Measurements from ENCODE around the gene LAPTM5.
A peak's percentile ranks its signal among the peaks of the same experiment; 100 is the strongest.

The LAPTM5 gene

DNA sequence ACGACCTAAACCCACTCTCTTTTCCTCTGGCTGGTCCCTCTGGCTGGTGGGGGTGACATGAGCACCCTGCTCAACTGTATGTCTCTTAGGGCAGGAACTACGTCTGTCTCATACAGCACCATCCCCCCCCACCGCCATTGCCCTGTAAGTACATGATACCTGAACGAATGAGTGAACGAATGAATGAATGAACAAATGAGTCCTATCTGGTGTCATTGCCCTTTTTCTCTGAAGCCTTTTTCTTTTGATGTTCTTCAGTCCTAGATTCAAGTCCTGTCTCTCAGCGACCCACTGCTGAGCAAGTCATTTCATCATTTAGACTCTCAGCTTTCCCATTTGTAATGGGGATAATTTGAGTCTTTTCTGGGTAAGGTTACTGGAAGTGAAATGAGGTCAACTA is 45.0 kb downstream of the LAPTM5 start:
- no peak for DNase-seq

DNA sequence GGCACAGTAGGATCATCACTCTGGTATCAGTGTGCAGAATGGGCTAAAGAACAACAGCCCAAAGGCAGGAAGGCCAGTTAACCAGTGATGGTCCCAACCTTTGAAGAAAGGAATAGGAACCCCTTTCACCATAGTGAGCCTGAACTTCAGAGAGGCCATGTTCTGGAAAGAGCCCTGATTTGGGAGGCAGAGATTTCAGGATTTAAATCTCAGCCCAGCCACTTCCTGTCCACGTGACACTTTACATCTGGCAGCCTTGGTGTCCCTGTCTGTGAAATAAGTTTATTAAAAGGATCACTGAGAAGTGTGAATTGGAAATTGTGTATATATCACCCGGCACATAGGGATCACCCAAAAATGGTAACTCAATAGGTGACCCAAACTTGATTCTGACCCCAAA is 47.2 kb downstream of the LAPTM5 start:
- DNase-seq, result no peak

DNA sequence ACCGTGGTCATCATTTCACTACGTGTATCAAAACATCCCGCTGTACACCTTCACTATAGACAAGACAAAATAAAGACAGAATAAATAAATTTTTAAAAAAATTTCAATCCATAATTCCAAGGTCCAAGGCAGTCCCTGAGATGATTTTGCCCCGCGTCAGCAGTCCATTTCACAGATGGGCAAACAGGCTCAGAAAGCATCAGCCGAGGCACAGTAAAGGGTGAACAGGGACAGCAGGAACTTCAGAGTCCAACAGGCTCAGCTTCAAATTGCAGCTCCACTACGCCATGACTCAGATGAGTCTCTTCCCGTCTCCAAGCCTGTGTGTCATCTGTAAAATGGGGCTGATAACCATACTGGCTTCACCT is 49.2 kb downstream of the LAPTM5 start:
- DNase-seq, result no peak

DNA sequence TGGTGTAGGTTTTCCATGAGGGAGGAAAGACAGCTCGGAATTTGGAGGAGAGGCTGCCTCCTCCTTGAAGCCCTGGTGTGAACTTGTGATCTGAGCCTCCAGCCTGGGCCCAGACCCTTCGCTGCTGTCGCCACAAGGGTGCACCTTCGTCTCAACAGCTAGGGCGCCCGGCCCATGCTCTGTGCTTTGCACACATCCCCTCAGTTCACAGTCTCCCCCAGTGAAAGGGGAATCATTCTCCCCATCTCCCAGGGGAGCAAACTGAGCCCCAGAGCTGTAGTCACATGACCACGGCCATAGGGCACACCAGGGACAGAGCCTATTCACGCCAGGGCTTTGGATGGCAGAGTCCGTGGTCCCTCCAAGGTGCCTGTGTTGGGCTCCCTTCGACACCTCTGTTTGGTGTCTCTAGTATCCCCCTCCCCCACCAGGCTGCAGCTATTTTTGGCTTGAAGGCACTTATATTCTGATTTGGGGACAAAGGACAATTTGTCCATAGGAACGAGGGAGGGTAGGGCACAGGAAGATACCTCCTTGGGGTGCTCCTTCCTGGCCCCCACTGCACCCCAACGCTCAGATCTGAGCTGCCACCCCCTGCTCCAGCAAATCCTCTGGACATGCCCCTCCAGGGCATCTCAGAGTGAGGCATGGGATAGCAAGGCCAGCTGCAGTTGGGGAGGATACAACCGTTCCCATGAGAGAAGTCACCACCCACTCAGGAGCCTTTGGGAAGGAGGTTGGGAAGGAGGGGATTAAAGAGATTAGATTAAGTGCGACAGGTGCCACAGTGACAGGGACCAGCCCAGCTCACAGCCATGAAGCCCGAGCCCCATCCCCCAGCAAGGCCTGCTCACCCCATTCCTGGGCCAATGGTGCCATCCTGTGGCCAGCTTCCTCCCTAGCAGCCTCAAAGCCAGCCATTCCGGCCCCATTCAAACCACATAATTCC is 49.9 kb downstream of the LAPTM5 start:
- DNase-seq, result peak; percentile 39

DNA sequence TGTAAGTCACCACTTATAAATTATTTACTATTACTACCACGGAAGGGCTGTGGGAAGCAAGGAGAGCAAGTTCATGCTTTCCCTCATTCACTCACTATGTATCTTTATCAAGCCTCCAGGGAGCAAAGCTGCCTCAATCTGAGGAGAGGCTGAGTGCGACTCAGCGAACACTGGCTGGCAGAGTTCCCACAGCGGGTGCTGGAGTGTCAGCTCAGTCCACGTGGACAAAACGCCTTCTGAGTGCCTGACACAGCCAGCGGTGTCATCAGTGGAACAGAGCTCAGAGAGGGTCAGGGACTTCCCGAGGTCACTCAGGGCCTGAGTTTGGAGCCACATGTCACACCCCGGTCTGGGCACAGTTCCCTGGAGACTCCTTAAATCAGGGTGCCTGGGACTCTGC is 51.0 kb downstream of the LAPTM5 start:
- DNase-seq, result no peak

DNA sequence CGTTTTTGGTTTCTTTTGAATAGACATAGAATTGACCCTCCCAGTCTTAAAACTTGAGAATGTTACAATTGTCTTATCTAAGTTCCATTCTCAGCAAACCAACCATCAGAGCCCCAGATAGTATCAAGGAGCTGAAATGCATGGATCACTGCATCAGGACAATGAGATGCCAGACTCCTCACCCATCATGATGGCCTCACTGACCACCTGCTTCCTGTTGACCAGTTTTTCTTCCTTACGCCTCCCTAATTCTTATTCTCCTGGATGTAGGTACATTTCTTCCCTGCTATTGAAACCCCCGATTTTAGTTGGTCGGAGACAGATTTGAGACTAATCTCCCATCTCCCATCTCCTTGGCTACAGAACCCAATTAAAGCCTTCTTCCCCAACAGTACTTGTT is 51.9 kb downstream of the LAPTM5 start:
- no peak for DNase-seq

DNA sequence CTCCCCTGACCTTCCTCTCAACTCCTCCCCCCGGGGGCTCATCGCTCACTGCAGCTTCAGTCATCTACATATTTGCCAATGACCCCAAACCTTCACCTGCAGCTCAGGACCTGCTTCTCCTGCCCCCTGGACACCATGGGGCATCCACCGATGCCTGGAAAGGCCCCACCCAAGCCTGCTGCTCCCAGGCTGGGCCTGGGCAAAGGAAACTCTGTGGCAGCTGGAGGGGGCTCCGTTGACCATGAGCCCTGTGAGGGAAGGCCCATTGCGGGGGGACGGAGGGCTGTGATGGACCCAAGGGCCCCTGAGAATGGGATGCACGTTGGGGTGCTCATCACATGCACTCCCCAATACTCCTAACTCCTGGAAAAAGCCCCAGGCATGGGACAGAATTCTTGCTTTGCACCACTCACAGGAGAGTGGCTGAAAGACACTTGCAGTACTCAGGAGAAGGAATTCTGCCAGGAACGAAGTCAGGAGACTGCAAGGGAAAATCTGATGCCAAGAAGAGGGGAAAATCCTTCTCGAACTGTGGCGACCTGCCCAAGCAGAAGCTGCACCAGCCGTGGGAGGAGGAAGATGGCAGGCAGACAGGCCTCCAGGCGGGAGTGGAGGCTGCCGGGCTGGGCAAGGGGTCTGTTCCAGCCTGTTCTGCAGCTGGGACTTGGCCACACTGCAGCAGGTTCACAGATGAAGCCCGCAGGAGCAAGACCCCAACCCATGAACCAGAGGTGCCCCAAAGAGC is 52.6 kb downstream of the LAPTM5 start:
- no peak for DNase-seq

DNA sequence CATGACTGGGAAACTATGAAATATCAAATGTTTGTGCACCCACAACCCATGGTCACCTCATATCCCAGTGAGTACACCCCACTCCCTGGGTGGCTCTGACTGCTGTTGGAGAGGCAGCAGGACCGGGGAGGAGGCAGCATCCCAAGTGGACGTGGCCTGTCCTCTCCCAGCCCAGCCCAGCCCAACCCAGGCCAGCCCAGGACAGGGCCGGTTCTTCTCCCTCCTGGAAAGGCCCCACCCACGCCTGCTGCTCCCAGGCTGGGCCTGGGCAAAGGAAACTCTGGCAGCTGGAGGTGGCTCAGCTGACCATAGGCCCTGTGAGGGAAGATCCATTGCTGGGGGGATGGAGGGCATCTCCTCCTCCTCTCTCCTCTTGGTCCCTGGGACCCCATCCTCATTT is 53.3 kb downstream of the LAPTM5 start:
- DNase-seq, result no peak

DNA sequence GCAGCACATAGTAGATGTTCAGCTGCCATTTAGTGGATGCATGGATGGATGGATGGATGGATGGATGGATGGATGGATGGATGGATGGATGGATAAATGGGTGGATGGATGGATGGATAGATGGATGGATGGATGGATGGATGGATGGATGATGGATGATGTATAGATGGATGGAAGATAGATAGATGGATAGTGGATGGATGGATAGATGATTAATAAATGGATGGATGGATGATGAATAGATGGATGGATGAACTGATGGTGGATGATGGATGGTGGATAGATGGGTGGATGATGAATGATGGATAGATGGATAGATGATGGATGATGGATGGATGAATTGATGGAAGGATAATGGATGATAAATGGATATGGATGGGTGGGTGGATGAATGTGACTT is 54.8 kb downstream of the LAPTM5 start:
- no peak for DNase-seq

DNA sequence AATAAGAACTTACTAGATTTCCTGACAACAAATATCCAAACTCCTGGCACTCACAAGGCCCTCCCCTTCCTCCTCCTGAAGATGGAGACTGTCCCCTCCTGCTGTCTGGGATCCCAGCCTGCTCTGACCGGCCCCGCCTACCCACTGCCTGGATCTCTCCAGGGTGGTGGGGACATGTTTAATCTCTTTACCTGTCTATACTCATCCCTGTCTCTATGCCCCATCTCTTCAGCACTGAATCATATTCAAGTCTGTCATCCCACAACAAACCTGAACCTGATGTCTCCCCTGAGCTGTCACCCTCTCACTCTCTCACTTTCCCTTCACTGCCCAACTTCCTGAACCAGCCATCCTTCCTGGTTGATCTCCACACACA is 56.3 kb downstream of the LAPTM5 start:
- no peak for DNase-seq

DNA sequence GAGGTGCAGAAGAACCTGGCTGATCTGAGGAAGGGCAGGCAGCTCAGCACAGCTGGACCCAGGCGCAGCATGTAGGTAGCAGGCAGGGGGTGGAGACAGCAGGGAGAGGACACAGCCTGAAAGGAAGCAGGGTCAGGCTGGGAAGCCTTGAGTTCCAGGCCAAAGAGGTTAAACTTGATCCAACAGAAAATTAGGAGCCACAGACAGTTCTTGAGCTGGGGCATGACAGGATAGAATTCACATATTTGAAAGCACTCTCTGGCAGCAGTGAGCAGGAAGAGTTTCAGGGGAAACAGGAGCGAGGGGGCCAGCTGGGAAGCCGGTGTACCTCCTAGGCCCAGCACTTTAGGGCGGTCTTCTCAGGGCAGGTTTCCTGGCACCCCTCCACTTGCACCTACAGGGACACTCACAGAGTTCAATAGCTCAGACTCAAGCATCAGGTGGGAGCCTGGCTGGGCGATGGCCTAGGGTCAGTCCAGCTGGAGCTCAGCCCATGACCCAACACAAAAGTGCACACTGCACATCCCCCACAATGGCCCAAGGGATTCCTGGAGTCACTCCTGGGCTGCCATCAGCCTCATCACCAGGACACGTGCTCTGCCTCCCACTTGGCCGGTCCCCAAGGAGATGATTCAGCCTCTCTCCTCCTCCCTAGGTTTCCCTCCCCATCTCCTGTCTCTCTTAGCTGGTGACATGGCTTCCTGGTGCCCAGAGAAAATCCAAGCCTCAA is 56.9 kb downstream of the LAPTM5 start:
- no peak for DNase-seq

DNA sequence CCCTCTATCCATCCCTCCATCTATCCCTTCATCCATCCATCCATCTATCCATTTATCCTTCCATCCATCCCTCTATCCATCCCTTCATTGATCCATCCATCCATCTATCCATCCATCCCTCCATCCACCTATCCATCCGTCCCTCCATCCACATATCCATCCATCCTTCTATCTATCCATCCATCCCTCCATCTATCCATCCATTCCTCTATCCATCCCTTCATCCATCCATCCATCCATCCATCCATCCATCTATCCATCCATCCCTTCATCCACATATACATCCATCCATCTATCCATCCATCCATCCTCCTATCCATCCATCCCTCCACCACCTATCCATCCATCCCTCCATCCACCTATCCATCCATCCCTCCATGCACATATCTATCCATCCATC is 57.8 kb downstream of the LAPTM5 start:
- DNase-seq, result no peak

DNA sequence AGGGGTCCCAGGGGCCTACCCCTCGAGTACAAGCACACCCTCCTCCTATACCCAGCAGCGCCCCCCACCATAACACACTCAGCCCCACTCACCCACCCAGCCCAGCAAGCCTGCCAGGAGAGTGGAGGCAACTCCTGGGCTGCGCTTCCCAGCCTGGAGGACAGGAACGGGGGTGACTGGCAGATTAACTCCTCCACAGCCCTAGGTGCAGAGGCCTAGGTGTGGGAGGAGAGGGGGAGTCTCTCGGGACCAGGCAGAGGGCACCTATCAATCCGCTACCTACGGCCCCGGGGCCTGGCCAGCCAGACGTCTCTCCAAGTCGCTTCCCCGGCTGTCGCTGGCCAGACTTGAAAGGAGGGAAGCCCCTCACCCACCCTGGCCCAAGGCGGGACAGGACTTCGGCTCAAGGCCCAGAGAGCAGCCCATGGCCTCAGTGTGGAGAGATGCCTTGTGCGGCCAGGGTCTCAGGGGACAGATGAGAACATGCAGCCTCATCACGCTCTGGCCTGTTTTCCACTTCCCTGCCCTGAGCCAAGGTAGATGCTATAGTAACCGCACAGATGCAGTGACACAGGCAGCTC is 59.1 kb downstream of the LAPTM5 start:
- no peak for DNase-seq

DNA sequence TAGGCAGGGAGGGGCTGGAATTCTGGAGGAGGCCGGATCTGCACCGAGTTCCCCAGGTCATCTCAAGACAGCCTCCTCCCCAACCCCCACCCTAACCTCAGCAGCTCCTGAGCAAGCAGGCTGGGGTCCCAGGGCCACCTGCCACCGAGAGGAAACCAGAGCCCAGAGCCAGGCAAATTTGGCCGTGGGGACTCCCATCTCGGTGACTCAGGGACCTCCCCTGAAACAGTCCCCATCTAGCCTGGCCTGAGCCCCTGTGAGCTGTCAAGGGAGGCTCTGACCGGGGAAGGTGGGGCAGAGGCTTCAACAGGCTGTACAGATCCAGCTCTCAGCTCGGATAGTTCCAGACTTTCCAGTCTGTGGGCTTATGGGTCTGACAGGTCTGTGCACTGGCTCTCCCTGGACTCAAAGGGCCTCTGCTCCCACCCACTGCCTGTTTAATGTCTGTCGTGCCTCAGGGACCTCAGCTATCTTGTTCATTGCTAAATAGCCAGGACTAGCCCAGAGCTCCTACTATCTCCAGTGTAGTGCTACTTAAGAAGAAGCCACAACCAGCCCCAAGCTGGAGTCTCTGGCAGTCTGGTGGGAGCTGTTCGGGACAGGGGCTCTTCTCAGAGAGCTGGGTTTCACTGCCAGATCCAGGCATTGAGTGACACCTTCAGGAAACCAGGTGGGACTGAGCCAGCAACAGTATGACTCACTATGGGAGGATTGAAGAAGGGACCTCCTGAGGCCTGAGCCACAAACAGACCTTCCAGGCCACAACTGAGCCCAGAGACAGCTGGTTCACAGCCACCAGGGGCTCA is 59.8 kb downstream of the LAPTM5 start:
- DNase-seq, result no peak

DNA sequence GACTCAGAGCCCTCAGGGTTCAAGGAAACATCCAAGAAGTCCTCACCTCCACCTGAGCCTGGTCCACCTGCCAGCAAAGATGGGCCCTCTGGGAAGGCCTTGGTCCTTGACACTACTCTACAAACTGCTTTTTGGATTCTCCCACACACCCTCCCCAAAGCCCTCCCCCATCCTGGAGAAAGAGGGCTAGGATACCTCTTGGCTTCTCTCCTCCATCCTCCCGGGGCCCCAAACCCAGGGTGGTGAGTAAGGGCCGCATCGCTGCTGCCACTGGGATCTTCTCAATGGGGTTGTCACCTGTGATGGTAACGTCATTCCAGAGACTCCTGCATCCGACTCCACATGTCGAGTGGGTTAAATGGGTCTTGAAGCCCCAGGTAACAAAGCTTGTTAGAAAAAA is 60.7 kb downstream of the LAPTM5 start:
- no peak for DNase-seq

DNA sequence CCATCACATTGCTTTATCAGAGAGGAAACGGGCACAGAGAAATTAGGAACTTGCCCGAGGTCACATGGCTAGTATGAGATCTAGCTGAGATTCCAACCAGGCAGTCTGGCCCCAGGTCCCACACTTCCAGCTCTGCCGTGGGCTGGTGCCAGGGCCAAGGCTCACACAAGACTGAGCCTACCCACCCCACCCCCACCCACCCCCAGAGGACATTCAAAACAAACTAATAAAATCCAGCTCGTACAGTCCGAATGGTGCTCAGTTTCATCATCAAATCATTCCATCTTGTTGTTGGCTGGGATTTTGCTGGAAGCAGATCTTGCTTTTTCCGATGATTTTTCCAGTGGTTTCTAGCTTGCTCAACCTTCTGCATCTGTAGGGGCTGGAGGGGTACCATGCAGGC is 62.1 kb downstream of the LAPTM5 start:
- DNase-seq, result no peak

DNA sequence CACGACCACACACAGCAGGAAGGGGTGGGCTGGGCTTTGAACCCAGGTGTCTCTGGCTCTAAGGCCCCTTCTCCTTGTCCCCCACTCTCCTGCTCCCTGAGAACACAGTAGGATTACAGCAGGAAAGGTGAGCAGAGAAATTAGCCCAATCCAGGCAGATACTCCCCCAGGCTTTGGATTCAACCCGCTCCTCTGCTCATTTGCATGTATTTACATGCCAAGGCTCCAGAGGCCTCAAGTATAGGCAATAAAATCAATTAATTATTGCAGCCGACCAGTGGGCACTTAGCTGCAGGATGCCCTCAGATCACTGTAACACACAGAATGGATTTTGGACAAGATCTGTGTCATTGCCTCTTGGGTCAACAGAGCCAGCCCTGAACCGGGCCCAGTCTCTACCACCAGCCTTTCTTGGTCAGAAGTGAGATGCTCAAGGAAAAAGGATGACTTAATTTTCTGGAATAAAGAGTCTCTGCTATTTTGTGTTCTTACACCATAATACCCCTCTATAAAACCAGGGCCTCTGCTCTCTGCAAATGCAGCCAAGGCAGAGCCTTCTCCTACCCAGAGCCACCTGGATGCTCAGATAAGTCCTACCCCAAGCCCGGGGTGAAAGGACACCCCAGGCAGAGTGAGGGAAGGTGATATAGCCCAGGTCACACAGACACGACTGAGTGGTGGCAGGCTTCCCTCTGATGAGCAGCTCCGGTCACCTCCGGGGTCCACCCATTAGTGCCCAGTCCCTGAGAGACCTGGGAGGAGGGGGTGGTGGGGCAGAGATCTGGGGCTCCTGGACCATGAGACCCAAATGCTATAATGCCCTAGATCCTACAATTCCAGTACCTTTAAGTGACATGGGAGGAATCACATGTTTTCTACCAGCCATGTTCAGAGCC is 63.0 kb downstream of the LAPTM5 start:
- DNase-seq, result no peak

DNA sequence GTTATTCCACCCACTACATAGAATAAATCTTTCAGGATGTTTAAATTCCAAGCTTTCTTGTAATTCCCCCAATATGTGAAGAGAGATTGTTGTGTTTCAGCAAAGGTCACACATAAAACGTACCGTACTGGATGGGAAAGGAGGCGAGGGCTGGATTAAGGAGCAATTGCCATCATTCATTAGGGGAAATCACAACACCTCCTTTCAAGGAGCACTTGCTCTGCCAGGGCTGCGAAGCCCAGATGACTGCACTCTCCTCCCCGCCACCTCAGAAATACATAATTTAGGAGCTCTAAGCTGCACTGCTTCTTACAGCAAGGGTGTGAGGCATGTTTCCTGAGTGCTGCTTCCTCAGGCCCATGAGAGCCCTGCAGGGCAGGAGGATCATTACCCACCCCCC is 63.8 kb downstream of the LAPTM5 start:
- DNase-seq, result no peak

DNA sequence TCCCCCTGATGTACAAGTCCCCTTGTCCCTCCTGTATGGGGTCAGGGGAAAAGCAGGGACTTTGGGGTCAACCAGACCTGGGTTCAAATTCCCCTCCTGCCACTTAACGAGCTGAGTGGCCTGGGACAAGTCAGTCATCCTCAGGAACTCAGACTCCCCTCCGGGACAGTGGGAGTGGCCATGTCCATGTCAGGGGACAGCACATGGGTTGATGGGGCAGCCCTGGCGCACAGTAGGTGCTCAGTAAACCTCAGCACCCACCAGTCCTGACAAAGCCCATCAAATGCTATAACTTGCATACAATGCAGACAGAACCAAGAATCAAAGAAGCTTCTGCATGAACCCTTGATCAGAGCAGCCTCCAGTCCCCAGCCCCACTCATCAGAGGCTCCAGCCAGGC is 64.2 kb downstream of the LAPTM5 start:
- DNase-seq, result no peak

DNA sequence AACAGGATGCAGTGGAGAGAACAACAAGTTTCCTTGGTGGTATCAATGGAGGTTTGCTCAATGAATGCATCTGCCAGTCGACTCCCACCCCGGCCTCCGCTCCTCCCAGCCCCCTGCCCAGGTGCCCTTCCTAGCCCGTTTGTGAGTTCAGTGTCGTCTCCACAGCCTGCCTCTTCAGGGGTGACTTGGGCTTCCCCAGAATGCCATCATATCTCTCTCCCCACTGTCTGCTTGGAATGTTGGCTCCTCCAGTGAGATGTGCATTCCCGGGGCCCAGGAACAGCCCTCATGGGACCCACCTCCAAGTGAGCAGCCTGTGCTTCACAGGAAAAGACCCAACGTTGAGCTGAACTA is 64.6 kb downstream of the LAPTM5 start:
- no peak for DNase-seq

DNA sequence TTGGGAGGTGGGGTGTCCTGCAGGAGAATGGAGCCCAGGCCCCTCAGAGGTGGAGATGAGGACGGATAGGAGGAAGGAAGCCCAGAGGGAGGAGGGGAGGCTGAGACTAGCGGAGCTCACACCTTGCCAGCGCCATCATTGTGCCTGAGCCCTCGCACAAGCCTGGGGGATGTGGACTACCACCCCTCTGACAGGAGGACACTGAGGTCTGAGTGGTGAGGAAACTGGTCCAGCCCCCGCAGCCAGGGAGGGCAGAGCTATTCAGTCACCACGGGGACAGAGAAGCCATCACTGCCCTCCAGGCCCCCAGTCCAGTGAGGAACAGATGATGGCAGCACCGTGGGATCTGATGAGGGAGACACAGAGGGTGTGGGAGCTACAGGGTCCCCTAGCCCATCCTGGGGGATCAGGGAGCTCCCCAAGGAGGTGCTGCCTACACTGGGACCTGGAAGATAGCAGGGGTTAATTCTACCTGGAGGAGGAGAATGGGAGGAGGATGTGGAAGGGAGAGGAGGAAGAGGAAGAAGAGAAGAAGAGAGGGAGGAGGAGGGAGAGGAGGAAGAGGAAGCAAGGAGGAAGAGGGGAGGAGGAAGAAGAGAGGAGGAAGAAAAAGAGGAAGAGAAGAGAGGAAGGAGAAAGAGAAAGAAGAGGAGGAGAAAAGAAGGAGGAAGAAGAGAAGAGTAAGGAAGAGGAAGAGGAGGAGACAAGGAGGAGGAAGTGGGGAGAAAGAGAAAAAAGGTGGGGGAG is 65.2 kb downstream of the LAPTM5 start:
- DNase-seq, result no peak
